Endodermal cell (in vitro differentiated cells): ENCODE measurements around the gene HSPA1B. TPM values are rescaled to one million over a fixed set of nuclear protein-coding genes. Genes with fewer than 3 reads are reported as not detected.
"Not testable (repeated sequence)": the region's sequence is repeated elsewhere in the genome, so short reads cannot be mapped to it uniquely, and the experiment has no call there.

ENCODE experiments used
- DNase-seq: peaks from one replicate; pipeline ENCODE4 v3.0.0-alpha.2; 2017
- H3K27ac ChIP-seq: 2 replicates; pipeline ENCODE4 v1.5.1; 2013; ENCODE audit warnings: mild to moderate bottlenecking, low read depth, low read length, moderate library complexity
- H3K27me3 ChIP-seq: 2 replicates; pipeline ENCODE4 v1.6.1; 2013; ENCODE audit warnings: mild to moderate bottlenecking, low read length, moderate library complexity; ENCODE audit not compliant: insufficient read depth, control insufficient read depth, poor library complexity, severe bottlenecking
- H3K36me3 ChIP-seq: 2 replicates; pipeline ENCODE4 v1.7.0; 2013; ENCODE audit warnings: mild to moderate bottlenecking, low read length, moderate library complexity; ENCODE audit not compliant: control insufficient read depth, insufficient read depth
- H3K4me1 ChIP-seq: one replicate; pipeline ENCODE4 v1.7.0; 2013; ENCODE audit warnings: low read length; ENCODE audit not compliant: control insufficient read depth, insufficient read depth
- H3K4me3 ChIP-seq: 2 replicates; pipeline ENCODE4 v1.5.1; 2013; ENCODE audit warnings: mild to moderate bottlenecking, low read length, moderate library complexity
- H3K9ac ChIP-seq: 2 replicates; pipeline ENCODE4 v1.6.1; 2013; ENCODE audit warnings: mild to moderate bottlenecking, low read length, moderate library complexity; ENCODE audit not compliant: poor library complexity, severe bottlenecking; ENCODE audit errors: extremely low read depth
- H3K9me3 ChIP-seq: 2 replicates; pipeline ENCODE4 v1.6.1; 2013; ENCODE audit warnings: mild to moderate bottlenecking, low read length, moderate library complexity; ENCODE audit not compliant: control insufficient read depth
- H3K27ac Mint-ChIP-seq: 2 replicates; pipeline ENCODE4 v1.8.0; 2020; ENCODE audit warnings: mixed read lengths
- H3K27me3 Mint-ChIP-seq: 2 replicates; pipeline ENCODE4 v1.8.0; 2021; ENCODE audit warnings: mild to moderate bottlenecking, mixed read lengths; ENCODE audit not compliant: insufficient read depth
- H3K36me3 Mint-ChIP-seq: 2 replicates; pipeline ENCODE4 v1.8.0; 2020; ENCODE audit warnings: low read depth, mixed read lengths
- H3K4me1 Mint-ChIP-seq: 2 replicates; pipeline ENCODE4 v1.8.0; 2020; ENCODE audit warnings: mixed read lengths
- H3K4me3 Mint-ChIP-seq: 2 replicates; pipeline ENCODE4 v1.8.0; 2020; ENCODE audit warnings: mild to moderate bottlenecking, moderate library complexity, mixed read lengths
- H3K9me3 Mint-ChIP-seq: 2 replicates; pipeline ENCODE4 v1.8.0; 2020; ENCODE audit warnings: mild to moderate bottlenecking, mixed read lengths
- CTCF ChIP-seq: fragments of 200-600 bp; sonication (generic); conservative IDR thresholded peaks from 2 replicates; pipeline ENCODE4 v1.5.0; 2021; ENCODE audit warnings: antibody characterized with exemption, mild to moderate bottlenecking
- WGBS, 2 experiments: methylation state at CpG; one replicate each; pipeline versions ENCODE4 v1.1.5 to v1.1.7; 2013; ENCODE audit warnings: missing lambda C conversion rate in 2 of 2, mixed read lengths in 1 of 2; ENCODE audit not compliant: insufficient coverage in 1 of 2, insufficient read length in 1 of 2; 5-methylcytosine and 5-hydroxymethylcytosine counted together
- total RNA-seq, 2 donors: library from RNA; stranded (reverse); fragmentation: NEBNext Ultra II Directional in 1 of 2; extraction: Animal tissue kit (Norgen Biotek cat#: 25700) in 1 of 2; gene quantifications; 2 replicates in 1 of 2; 3 replicates in 1 of 2; pipeline ENCODE4 v1.2.1, GENCODE V29; 2021

Gene HSPA1B
- total RNA-seq, 2 donors from 2014 or later, result 61.8 to 83.9 TPM

DNA sequence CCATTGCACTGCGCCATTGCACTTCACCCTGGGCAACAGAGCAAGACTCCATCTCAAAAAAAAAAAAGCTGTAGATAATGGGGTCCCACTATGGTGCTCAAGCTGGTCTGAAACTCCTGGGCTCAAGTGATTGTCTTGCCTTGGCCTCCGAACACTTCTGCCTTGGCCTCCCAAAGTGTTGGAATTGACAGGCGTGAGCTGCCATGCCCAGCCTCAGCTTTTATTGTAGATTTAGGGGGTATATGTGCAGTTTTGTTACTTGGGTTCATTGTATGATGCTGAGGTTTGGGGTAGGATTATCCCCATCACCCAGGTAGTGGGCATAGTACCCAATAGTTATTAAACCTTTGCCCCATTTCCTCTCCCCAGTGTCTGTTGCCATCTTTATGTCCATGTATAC, 11.4 kb downstream of the HSPA1B start:
- no peaks in the 10 kb centered on the region for H3K27me3 Mint-ChIP-seq
- peak overlapping the region; percentile 100 for H3K4me3 Mint-ChIP-seq
- no peak overlapping the region for H3K27ac Mint-ChIP-seq
- WGBS, 2 experiments, result 92 to 100% methylated on average over 1 to 3 of the region's 3 CpGs
- H3K36me3 Mint-ChIP-seq, result peaks cover 62% of the 10 kb centered on the region
- Histone ChIP-seq H3K9ac (no peak overlapping the region), H3K4me1 (no peaks in the 10 kb centered on the region), H3K27me3 (no peaks in the 10 kb centered on the region), H3K36me3 (peaks cover 51% of the 10 kb centered on the region), H3K27ac (no peak overlapping the region), H3K9me3 (no peaks in the 10 kb centered on the region), H3K4me3 (peak overlapping the region; percentile 96)
- no peak for DNase-seq
- H3K9me3 Mint-ChIP-seq, result no peaks in the 10 kb centered on the region
- TF ChIP-seq CTCF, result no peak
- H3K4me1 Mint-ChIP-seq, result peaks cover 19% of the 10 kb centered on the region

- not testable (repeated sequence) for H3K4me3 Mint-ChIP-seq, H3K9ac ChIP-seq, H3K4me1 ChIP-seq, H3K27me3 Mint-ChIP-seq, H3K27me3 ChIP-seq, H3K9me3 Mint-ChIP-seq, DNase-seq, H3K9me3 ChIP-seq, H3K4me3 ChIP-seq, H3K27ac Mint-ChIP-seq, H3K27ac ChIP-seq
- peaks cover 62% of the 10 kb centered on the region for H3K36me3 Mint-ChIP-seq
- H3K36me3 ChIP-seq, result peaks cover 51% of the 10 kb centered on the region
- H3K4me1 Mint-ChIP-seq, result peaks cover 19% of the 10 kb centered on the region
- WGBS, 2 experiments, result 89 to 95% methylated on average over 6 to 8 of the region's 8 CpGs
These were observed 12.2 kb downstream of the HSPA1B start for GRCh38 chr6:31839779-31840126.

- no peak for TF ChIP-seq CTCF
- H3K27ac Mint-ChIP-seq, result no peak overlapping the region
These were observed 14.5 kb downstream of the HSPA1B start for GRCh38 chr6:31842053-31842452.

DNA sequence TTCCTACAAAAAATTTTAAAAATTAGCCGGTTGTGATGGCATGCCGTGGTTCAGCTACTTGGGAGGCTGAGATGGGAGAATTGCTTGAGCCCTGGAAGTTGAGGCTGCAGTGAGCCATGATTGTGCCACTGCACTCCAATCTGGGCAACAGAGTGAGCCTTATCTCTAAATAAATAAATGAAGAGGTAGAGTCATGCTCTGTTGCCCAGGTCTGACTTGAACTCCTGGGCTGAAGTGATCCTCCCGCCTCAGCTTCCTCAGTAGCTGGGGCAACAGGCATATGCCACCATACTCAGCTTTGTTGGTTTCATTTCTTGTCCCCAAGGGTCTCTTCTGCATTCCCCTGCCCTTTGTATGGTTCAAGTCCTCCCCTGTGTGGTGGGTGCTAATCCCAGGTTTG, 17.0 kb downstream of the HSPA1B start:
- H3K4me1 ChIP-seq, result peaks cover 3% of the 10 kb centered on the region
- H3K27ac ChIP-seq, result no peak overlapping the region
- no peak for DNase-seq
- H3K36me3 ChIP-seq, result peaks cover 14% of the 10 kb centered on the region
- no peak overlapping the region for H3K9ac ChIP-seq
- Mint-ChIP-seq H3K4me1 (no peaks in the 10 kb centered on the region), H3K36me3 (peaks cover 19% of the 10 kb centered on the region), H3K27me3 (no peaks in the 10 kb centered on the region), H3K27ac (no peak overlapping the region), H3K4me3 (no peak overlapping the region), H3K9me3 (no peaks in the 10 kb centered on the region)
- no peaks in the 10 kb centered on the region for H3K9me3 ChIP-seq
- H3K4me3 ChIP-seq, result no peak overlapping the region
- no peaks in the 10 kb centered on the region for H3K27me3 ChIP-seq
- no peak for TF ChIP-seq CTCF
- 92 to 96% methylated on average over 2 to 3 of the region's 3 CpGs for WGBS, 2 experiments

More at GRCh38 chr6:31842053-31842452, 14.5 kb downstream of the HSPA1B start:
- Histone ChIP-seq H3K27me3 (no peaks in the 10 kb centered on the region), H3K27ac (no peak overlapping the region), H3K9me3 (no peaks in the 10 kb centered on the region), H3K4me3 (no peak overlapping the region), H3K9ac (no peak overlapping the region), H3K4me1 (no peaks in the 10 kb centered on the region), H3K36me3 (peaks cover 38% of the 10 kb centered on the region)
- H3K36me3 Mint-ChIP-seq, result peaks cover 42% of the 10 kb centered on the region
- 94 to 95% methylated on average over 5 to 9 of the region's 9 CpGs for WGBS, 2 experiments
- DNase-seq, result no peak
- H3K4me1 Mint-ChIP-seq, result peaks cover 8% of the 10 kb centered on the region
- no peaks in the 10 kb centered on the region for H3K9me3 Mint-ChIP-seq
- H3K4me3 Mint-ChIP-seq, result no peak overlapping the region
- H3K27me3 Mint-ChIP-seq, result no peaks in the 10 kb centered on the region
